Uterus (tissue), 2 donors: ENCODE results near the gene GDNF.

Experiments used
- POLR2A ChIP-seq, 2 donors: fragments of 450-650 bp; IDR thresholded peaks; one replicate each; pipeline ENCODE4 v1.6.1; 2016; ENCODE audit warnings: antibody characterized with exemption in 2 of 2, mild to moderate bottlenecking in 1 of 2, moderate library complexity in 1 of 2
- TF ChIP-seq, protein P1 (sequence below), 4 experiments: fragments of 200-600 bp in 2 of 4; fragments of 450-650 bp in 2 of 4; sonication (generic) in 2 of 4; IDR thresholded peaks; one replicate each; pipeline ENCODE4 v1.5.1; 2016 to 2019; ENCODE audit warnings: antibody characterized with exemption in 4 of 4, mild to moderate bottlenecking in 2 of 4, moderate library complexity in 1 of 4

DNA sequence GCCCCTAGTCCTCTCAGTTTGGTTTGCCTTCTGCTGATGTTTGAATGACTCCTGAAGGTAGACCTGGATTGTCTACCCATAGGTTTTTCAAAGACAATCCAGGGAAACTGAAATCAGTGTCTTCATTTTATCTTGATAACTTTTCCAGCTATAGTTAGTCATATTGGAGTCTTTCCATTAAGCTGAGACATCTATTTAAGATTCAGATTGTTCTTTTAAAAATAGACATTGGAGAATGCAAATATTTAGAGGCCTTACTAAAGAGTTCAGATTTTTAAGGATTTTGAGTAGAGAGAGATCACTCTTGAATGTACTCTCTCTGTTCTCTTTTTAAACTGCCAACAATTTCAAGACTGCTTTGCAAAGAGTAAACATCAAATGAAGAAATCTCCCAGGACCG, 69.1 kb downstream of the GDNF start:
- TF ChIP-seq POLR2A (IDR thresholded peaks at IDR 0.05): no peak
- TF ChIP-seq, protein P1, sequence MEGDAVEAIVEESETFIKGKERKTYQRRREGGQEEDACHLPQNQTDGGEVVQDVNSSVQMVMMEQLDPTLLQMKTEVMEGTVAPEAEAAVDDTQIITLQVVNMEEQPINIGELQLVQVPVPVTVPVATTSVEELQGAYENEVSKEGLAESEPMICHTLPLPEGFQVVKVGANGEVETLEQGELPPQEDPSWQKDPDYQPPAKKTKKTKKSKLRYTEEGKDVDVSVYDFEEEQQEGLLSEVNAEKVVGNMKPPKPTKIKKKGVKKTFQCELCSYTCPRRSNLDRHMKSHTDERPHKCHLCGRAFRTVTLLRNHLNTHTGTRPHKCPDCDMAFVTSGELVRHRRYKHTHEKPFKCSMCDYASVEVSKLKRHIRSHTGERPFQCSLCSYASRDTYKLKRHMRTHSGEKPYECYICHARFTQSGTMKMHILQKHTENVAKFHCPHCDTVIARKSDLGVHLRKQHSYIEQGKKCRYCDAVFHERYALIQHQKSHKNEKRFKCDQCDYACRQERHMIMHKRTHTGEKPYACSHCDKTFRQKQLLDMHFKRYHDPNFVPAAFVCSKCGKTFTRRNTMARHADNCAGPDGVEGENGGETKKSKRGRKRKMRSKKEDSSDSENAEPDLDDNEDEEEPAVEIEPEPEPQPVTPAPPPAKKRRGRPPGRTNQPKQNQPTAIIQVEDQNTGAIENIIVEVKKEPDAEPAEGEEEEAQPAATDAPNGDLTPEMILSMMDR (IDR thresholded peaks at IDR 0.05): no peak
